Left renal cortex interstitium (tissue), 4 donors: Measurements from ENCODE around the gene LBR. TPM values are rescaled to one million over a fixed set of nuclear protein-coding genes. Genes with fewer than 3 reads are reported as not detected.
A peak's percentile ranks its signal among the peaks of the same experiment; 100 is the strongest.

Experiments used
- DNase-seq, 4 donors: peaks; one replicate each; pipeline ENCODE4 v3.0.0-alpha.2; 2013; ENCODE audit warnings: low read depth in 4 of 4, low spot score in 2 of 4, missing footprints in 1 of 4
- polyA plus RNA-seq, 4 donors: library from polyadenylated mRNA; unstranded; fragments of 120-200 nt; gene quantifications; one replicate each; pipeline ENCODE4 v1.2.1, GENCODE V29; 2013; ENCODE audit not compliant: insufficient read length in 4 of 4

LBR gene
- polyA plus RNA-seq, 4 donors: 79.2 to 104 (median 88.6) TPM

- no peak for DNase-seq
Measured at GRCh38 chr1:225446981-225447615, 19.3 kb upstream of the LBR start.

- DNase-seq: no peak
Measured at GRCh38 chr1:225446595-225446960, 18.7 kb upstream of the LBR start.

- no peak for DNase-seq
Measured at GRCh38 chr1:225445639-225446594, 18.1 kb upstream of the LBR start.

GRCh38 chr1:225442123-225442505, 14.3 kb upstream of the LBR start:
- DNase-seq: no peak

GRCh38 chr1:225441314-225442122, 13.7 kb upstream of the LBR start:
- no peak for DNase-seq

- DNase-seq: no peak
Measured at GRCh38 chr1:225440380-225441221, 12.8 kb upstream of the LBR start.

GRCh38 chr1:225437710-225438437, 10.0 kb upstream of the LBR start:
- no peak for DNase-seq

GRCh38 chr1:225435957-225436392, 8.1 kb upstream of the LBR start:
- DNase-seq: no peak

- DNase-seq: no peak
Measured at GRCh38 chr1:225435487-225435886, 7.6 kb upstream of the LBR start.

- no peak for DNase-seq
Measured at GRCh38 chr1:225435076-225435475, 7.2 kb upstream of the LBR start.

- no peak for DNase-seq
Measured at GRCh38 chr1:225434046-225434445, 6.2 kb upstream of the LBR start.

GRCh38 chr1:225431081-225431863, 3.4 kb upstream of the LBR start:
- no peak for DNase-seq

GRCh38 chr1:225430301-225430700, 2.5 kb upstream of the LBR start:
- no peak for DNase-seq

GRCh38 chr1:225428881-225429455, 1.1 kb upstream of the LBR start:
- DNase-seq: no peak

GRCh38 chr1:225428068-225428880, 436 bp upstream of the LBR start:
- DNase-seq: peak; percentile 80 to 92 (median 85)

GRCh38 chr1:225426395-225427234, 1.2 kb downstream of the LBR start:
- DNase-seq: no peak
